ENCODE results near the gene QRFP.
A peak's percentile ranks its signal among the peaks of the same experiment; 100 is the strongest.

QRFP gene

GRCh38 chr9:130886981-130887380 lies 9.6 kb downstream of the QRFP start:
- Histone ChIP-seq H2AFZ (ENCODE audit: low read depth, low read length) (no peak overlapping the region), H4K91ac (ENCODE audit: low read length) (no peak overlapping the region), H3K18ac (ENCODE audit: low read depth in 1 of 2, low read length in 2 of 2) (no peak overlapping the region), H2AK5ac (ENCODE audit: low read length, severe bottlenecking) (no peak overlapping the region), H3K9me3 (ENCODE audit: control insufficient read depth, low read length) (no peaks in the 10 kb centered on the region), H3K36me3 (ENCODE audit: control insufficient read depth in 1 of 2, insufficient read depth in 2 of 2, low read depth in 1 of 2, low read length in 2 of 2) (peaks cover 95 to 96% of the 10 kb centered on the region in 2 experiments), H3K27me3 (ENCODE audit: control insufficient read depth in 1 of 2, insufficient read depth in 1 of 2, low read length in 2 of 2) (no peaks in the 10 kb centered on the region), H3K14ac (ENCODE audit: low read length in 2 of 2) (no peak overlapping the region), H2BK12ac (ENCODE audit: low read length in 2 of 2) (no peak overlapping the region), H4K8ac (ENCODE audit: low read length) (no peak overlapping the region), H3K4me3 (ENCODE audit: insufficient read depth in 1 of 2, low read depth in 1 of 2, low read length in 2 of 2) (no peak overlapping the region), H3K4me2 (ENCODE audit: low read length, poor library complexity, severe bottlenecking) (no peak overlapping the region), H3K23ac (ENCODE audit: low read length in 2 of 2) (no peak overlapping the region), H2BK120ac (ENCODE audit: low read depth, low read length) (no peak overlapping the region), H3K4ac (ENCODE audit: low read depth in 1 of 2, low read length in 2 of 2) (no peak overlapping the region), H2BK5ac (ENCODE audit: low read depth, low read length, poor library complexity, severe bottlenecking) (no peak overlapping the region), H3K9ac (ENCODE audit: low read length) (no peak overlapping the region), H3K79me1 (replicated peaks; ENCODE audit: low read length, poor library complexity, severe bottlenecking) (peaks cover 34% of the 10 kb centered on the region), H2BK15ac (ENCODE audit: low read depth, poor library complexity, severe bottlenecking) (no peak overlapping the region), H3K27ac (ENCODE audit: low read length, poor library complexity, severe bottlenecking) (no peak overlapping the region), H3K4me1 (ENCODE audit: control insufficient read depth, insufficient read depth, low read depth, low read length) (no peaks in the 10 kb centered on the region)
- 95% methylated on average over 23 of the region's 23 CpGs for WGBS
- no peak for DNase-seq

- H2AK5ac ChIP-seq (ENCODE audit: low read length, severe bottlenecking), result no peak overlapping the region
- H2BK12ac ChIP-seq (ENCODE audit: low read length in 2 of 2), result no peak overlapping the region
- H3K9me3 ChIP-seq (ENCODE audit: control insufficient read depth, low read length), result no peaks in the 10 kb centered on the region
- H2BK120ac ChIP-seq (ENCODE audit: low read depth, low read length), result no peak overlapping the region
- WGBS, result 95% methylated on average over 35 of the region's 35 CpGs
- H4K8ac ChIP-seq (ENCODE audit: low read length), result no peak overlapping the region
- H3K9ac ChIP-seq (ENCODE audit: low read length), result no peak overlapping the region
- peaks cover 95 to 96% of the 10 kb centered on the region in 2 experiments for H3K36me3 ChIP-seq (ENCODE audit: control insufficient read depth in 1 of 2, insufficient read depth in 2 of 2, low read depth in 1 of 2, low read length in 2 of 2)
- no peak overlapping the region for H3K4ac ChIP-seq (ENCODE audit: low read depth in 1 of 2, low read length in 2 of 2)
- no peak overlapping the region for H3K23ac ChIP-seq (ENCODE audit: low read length in 2 of 2)
- H3K27ac ChIP-seq (ENCODE audit: low read length, poor library complexity, severe bottlenecking), result peak overlapping the region; percentile 9
- no peak overlapping the region for H2AFZ ChIP-seq (ENCODE audit: low read depth, low read length)
- peaks cover 41% of the 10 kb centered on the region for H3K79me1 ChIP-seq (replicated peaks; ENCODE audit: low read length, poor library complexity, severe bottlenecking)
- no peak for DNase-seq
- no peak overlapping the region for H3K4me3 ChIP-seq (ENCODE audit: insufficient read depth in 1 of 2, low read depth in 1 of 2, low read length in 2 of 2)
- H3K27me3 ChIP-seq (ENCODE audit: control insufficient read depth in 1 of 2, insufficient read depth in 1 of 2, low read length in 2 of 2), result no peaks in the 10 kb centered on the region
- no peak overlapping the region for H2BK15ac ChIP-seq (ENCODE audit: low read depth, poor library complexity, severe bottlenecking)
- no peak overlapping the region for H3K14ac ChIP-seq (ENCODE audit: low read length in 2 of 2)
- no peak overlapping the region for H3K4me2 ChIP-seq (ENCODE audit: low read length, poor library complexity, severe bottlenecking)
- H4K91ac ChIP-seq (ENCODE audit: low read length), result no peak overlapping the region
- H2BK5ac ChIP-seq (ENCODE audit: low read depth, low read length, poor library complexity, severe bottlenecking), result no peak overlapping the region
- H3K4me1 ChIP-seq (ENCODE audit: control insufficient read depth, insufficient read depth, low read depth, low read length), result no peaks in the 10 kb centered on the region
- no peak overlapping the region for H3K18ac ChIP-seq (ENCODE audit: low read depth in 1 of 2, low read length in 2 of 2)
Observed at GRCh38 chr9:130885484-130886375, 10.9 kb downstream of the QRFP start.

GRCh38 chr9:130884542-130885483 lies 11.8 kb downstream of the QRFP start:
- WGBS, result 95% methylated on average over 47 of the region's 47 CpGs
- Histone ChIP-seq H3K14ac (ENCODE audit: low read length in 2 of 2) (no peak overlapping the region), H3K27me3 (ENCODE audit: control insufficient read depth in 1 of 2, insufficient read depth in 1 of 2, low read length in 2 of 2) (no peaks in the 10 kb centered on the region), H3K4me1 (ENCODE audit: control insufficient read depth, insufficient read depth, low read depth, low read length) (no peaks in the 10 kb centered on the region), H2BK15ac (ENCODE audit: low read depth, poor library complexity, severe bottlenecking) (no peak overlapping the region), H2AFZ (ENCODE audit: low read depth, low read length) (no peak overlapping the region), H2BK12ac (ENCODE audit: low read length in 2 of 2) (no peak overlapping the region), H3K9me3 (ENCODE audit: control insufficient read depth, low read length) (no peaks in the 10 kb centered on the region), H3K36me3 (ENCODE audit: control insufficient read depth in 1 of 2, insufficient read depth in 2 of 2, low read depth in 1 of 2, low read length in 2 of 2) (peaks cover 95 to 96% of the 10 kb centered on the region in 2 experiments), H3K79me1 (replicated peaks; ENCODE audit: low read length, poor library complexity, severe bottlenecking) (peaks cover 50% of the 10 kb centered on the region), H3K18ac (ENCODE audit: low read depth in 1 of 2, low read length in 2 of 2) (no peak overlapping the region), H4K91ac (ENCODE audit: low read length) (no peak overlapping the region), H4K8ac (ENCODE audit: low read length) (no peak overlapping the region), H2BK5ac (ENCODE audit: low read depth, low read length, poor library complexity, severe bottlenecking) (no peak overlapping the region), H2BK120ac (ENCODE audit: low read depth, low read length) (no peak overlapping the region), H3K27ac (ENCODE audit: low read length, poor library complexity, severe bottlenecking) (no peak overlapping the region), H3K4me2 (ENCODE audit: low read length, poor library complexity, severe bottlenecking) (no peak overlapping the region), H3K23ac (ENCODE audit: low read length in 2 of 2) (no peak overlapping the region), H3K4ac (ENCODE audit: low read depth in 1 of 2, low read length in 2 of 2) (no peak overlapping the region), H3K4me3 (ENCODE audit: insufficient read depth in 1 of 2, low read depth in 1 of 2, low read length in 2 of 2) (no peak overlapping the region), H3K9ac (ENCODE audit: low read length) (no peak overlapping the region), H2AK5ac (ENCODE audit: low read length, severe bottlenecking) (no peak overlapping the region)
- no peak for DNase-seq

- Histone ChIP-seq H2BK120ac (ENCODE audit: low read depth, low read length) (no peak overlapping the region), H2BK5ac (ENCODE audit: low read depth, low read length, poor library complexity, severe bottlenecking) (no peak overlapping the region), H3K79me1 (replicated peaks; ENCODE audit: low read length, poor library complexity, severe bottlenecking) (peaks cover 51% of the 10 kb centered on the region), H3K36me3 (ENCODE audit: control insufficient read depth in 1 of 2, insufficient read depth in 2 of 2, low read depth in 1 of 2, low read length in 2 of 2) (peaks cover 91 to 99% of the 10 kb centered on the region in 2 experiments), H3K4ac (ENCODE audit: low read depth in 1 of 2, low read length in 2 of 2) (no peak overlapping the region), H3K27me3 (ENCODE audit: control insufficient read depth in 1 of 2, insufficient read depth in 1 of 2, low read length in 2 of 2) (no peaks in the 10 kb centered on the region), H3K18ac (ENCODE audit: low read depth in 1 of 2, low read length in 2 of 2) (no peak overlapping the region), H4K8ac (ENCODE audit: low read length) (no peak overlapping the region), H2BK15ac (ENCODE audit: low read depth, poor library complexity, severe bottlenecking) (no peak overlapping the region), H2AFZ (ENCODE audit: low read depth, low read length) (no peak overlapping the region), H2BK12ac (ENCODE audit: low read length in 2 of 2) (no peak overlapping the region), H3K27ac (ENCODE audit: low read length, poor library complexity, severe bottlenecking) (no peak overlapping the region), H3K4me3 (ENCODE audit: insufficient read depth in 1 of 2, low read depth in 1 of 2, low read length in 2 of 2) (no peak overlapping the region), H3K4me2 (ENCODE audit: low read length, poor library complexity, severe bottlenecking) (no peak overlapping the region), H3K9ac (ENCODE audit: low read length) (no peak overlapping the region), H3K23ac (ENCODE audit: low read length in 2 of 2) (no peak overlapping the region), H2AK5ac (ENCODE audit: low read length, severe bottlenecking) (no peak overlapping the region), H3K9me3 (ENCODE audit: control insufficient read depth, low read length) (no peaks in the 10 kb centered on the region), H3K4me1 (ENCODE audit: control insufficient read depth, insufficient read depth, low read depth, low read length) (no peaks in the 10 kb centered on the region), H4K91ac (ENCODE audit: low read length) (no peak overlapping the region), H3K14ac (ENCODE audit: low read length in 2 of 2) (no peak overlapping the region)
- DNase-seq, result no peak
- WGBS, result 96% methylated on average over 25 of the region's 25 CpGs
Observed at GRCh38 chr9:130884111-130884531, 12.5 kb downstream of the QRFP start.
